ENCODE data around the gene LRRC31.

The LRRC31 gene

DNA sequence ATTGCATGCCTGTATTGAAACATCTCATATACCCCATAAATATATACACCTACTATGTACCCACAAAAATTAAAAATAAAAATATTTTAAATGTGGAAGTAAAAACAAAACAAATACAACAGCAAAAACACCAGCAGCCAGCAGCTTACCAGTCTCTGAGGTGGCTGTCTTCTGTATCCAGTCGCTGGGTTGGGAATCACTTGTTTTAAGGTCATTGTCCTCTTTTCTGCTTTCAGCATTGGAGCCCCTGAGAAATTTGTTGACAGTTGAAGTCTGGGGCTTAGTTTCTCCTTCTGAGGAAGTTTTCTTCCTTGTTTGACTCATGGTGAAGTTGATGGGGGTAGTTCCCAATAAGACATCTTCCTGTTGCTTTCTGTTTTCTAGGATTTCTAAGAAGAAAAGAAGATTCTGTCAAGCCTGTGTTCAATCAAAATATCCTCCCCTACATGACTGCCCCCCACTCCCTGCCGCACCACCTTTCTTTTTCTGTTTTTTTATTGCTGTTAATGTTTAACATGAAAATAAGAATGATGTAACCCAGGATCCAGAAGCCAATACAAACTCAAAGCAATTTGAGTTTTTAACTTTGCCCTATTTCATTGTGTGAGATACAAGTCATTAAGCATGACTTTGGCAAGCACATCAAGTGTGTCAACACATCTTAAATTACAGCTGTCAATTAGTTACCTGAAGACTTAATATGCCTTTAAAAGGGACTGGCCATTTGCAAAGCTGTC lies at the start of gene LRRC31:
Gene LRRC31 (minus strand): TSS at position 452 of the 737 bp plus-strand sequence. CDS start 128 bp downstream, at position 324.
- FAIRE-seq, result peak; percentile 67

DNA sequence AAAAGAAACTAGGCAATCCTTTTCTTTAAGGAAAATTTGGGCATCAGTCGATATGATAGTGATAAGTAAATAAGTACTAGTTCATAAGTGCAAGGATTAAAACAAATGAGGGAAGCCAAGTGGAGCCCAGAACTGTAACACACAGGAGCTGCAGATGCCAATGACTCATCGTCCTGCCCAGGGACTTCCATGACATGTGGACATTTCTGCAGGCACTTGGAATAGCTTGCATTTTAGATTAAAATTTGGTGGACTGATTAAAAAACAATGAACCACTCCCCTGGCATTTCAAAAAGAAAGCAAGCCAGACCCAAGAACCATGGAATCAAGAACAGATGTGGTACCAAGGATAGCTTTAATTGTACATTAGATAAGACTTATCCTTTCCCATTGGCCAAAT lies 44.6 kb upstream of the LRRC31 start:
- DNase-seq (ENCODE audit: insufficient read length, low spot score) (no peak), FAIRE-seq (peak; percentile 39)

More for the DNA sequence above, at the start of gene LRRC31:
- no peak for DNase-seq (ENCODE audit: insufficient read length, low spot score)

DNA sequence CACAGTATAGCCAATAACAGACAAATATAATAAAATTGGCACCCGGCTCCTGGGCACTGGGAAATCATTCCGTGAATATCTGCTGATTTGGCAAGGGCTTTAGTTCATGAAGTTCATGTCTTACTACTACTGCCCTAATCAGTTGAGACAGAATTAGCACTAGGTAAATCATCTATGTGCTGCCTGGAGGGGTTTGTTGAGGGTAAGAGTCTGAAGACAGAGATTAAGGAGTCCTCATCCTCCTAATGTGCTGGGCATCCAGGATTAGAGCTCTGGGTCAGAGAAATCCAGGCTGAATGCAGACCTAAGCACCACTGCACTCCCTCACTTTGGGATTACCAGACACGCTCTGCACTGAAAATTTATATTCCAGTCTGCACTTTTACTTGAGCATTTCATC lies 43.6 kb upstream of the LRRC31 start:
- DNase-seq (ENCODE audit: insufficient read length, low spot score), result no peak
- FAIRE-seq, result no peak

DNA sequence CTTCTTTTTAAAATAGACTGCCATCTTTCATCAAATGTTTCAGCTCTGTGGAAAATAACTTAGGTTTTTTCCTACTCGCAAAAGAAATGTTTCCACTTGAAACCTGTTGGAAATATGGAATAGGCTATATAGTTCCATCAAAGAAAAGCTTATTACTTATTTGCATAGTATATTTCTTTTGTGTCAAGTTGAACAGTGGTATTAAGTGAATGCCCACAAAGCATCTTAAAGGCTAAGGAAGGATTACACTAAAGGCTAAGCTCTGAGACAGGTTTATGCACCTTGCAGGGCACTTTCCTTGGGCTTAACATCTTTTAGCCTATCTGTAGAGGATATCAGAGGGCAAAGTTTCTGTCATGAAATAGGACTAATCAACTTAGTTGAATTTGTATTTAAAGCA lies 41.5 kb upstream of the LRRC31 start, which contains the start of gene SAMD7:
Gene SAMD7 (plus strand): TSS at position 301 of the 400 bp plus-strand sequence. CDS start 7,927 bp downstream, outside the sequence.
- FAIRE-seq (no peak), DNase-seq (ENCODE audit: insufficient read length, low spot score) (no peak)

DNA sequence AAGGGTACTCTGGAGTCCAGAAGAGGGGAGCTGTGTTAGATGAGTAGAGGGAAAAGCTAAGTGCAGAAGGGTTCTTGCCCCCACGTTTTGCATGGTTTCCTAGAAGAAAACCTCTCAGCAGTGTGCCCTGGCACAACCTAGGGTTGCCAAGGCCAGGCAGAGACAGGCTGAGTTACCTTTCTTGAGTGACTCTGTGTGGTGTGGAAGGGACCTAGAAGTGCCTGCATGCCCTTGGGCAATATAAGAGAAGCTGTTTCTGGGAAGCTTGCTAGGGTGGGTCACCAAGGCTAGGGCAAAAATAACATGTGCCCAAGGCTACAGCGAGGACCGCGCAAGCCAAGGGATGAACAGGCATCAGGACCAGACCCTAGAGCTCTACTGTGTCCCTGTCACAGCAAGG lies 38.2 kb upstream of the LRRC31 start:
- FAIRE-seq, result no peak
- no peak for DNase-seq (ENCODE audit: insufficient read length, low spot score)

- DNase-seq (ENCODE audit: insufficient read length, low spot score) (no peak), FAIRE-seq (no peak)
These were observed 37.7 kb upstream of the LRRC31 start for GRCh38 chr3:169907476-169907875.

DNA sequence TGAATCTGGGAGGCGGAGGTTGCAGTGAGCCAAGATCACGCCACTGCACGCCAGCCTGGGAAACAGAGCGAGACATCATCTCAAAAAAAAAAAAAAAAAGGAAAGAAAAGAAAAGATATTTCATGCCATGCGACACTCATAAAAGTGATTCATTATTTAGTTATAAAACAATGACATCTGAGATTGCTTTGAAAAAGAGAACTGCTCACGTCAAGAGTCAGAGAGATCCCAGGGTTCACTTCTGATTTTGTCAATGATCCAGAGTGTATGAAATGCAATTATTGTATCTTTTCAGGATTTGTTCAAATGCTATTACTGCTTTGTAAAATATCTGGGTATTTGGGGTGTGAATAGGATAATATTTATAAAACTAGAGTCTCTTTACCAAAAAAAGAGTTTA lies 35.7 kb upstream of the LRRC31 start:
- no peak for DNase-seq (ENCODE audit: insufficient read length, low spot score)
- FAIRE-seq, result no peak

- FAIRE-seq (no peak), DNase-seq (ENCODE audit: insufficient read length, low spot score) (no peak)
These were observed 31.7 kb upstream of the LRRC31 start for GRCh38 chr3:169901453-169901852.

- DNase-seq (ENCODE audit: insufficient read length, low spot score) (no peak), FAIRE-seq (no peak)
These were observed 27.5 kb upstream of the LRRC31 start for GRCh38 chr3:169897284-169897683.

DNA sequence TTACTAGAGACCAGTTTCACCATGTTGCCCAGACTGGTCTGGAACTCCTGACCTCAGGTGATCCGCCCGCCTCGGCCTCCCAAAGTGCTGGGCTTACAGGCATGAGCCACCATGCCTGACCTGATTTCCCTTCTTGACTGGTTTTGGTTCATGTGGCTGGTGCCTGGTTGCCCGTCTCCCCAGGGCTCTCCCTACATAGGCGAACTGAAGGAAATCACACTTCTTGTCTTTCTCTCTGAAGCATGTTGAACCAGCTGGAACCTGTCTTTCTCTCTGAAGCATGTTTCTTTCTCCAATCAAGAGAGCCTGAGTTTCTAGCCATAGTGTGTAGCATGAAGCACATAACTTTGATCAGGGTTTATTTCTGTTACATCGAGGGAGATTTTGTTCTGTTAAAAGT lies 25.3 kb upstream of the LRRC31 start:
- DNase-seq (ENCODE audit: insufficient read length, low spot score) (no peak), FAIRE-seq (no peak)

DNA sequence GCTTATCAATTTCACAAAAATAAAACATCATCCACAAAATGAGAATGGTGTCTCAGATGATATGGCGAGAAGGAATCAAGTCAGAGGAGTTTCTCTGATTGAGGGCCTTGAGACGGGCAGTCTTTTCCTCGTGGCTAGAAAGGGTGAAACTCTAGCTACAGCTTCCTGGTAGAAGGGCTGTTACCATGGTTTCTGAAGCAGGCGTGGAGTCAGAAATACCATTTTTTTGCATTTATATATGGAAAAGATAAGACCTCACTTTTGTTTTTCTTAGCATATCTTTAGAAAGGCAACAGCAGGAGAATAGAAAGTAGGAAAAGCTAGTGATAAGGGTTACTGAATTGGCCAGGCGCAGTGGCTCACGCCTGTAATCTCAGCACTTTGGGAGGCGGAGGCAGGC lies 24.4 kb upstream of the LRRC31 start:
- FAIRE-seq, result no peak

DNA sequence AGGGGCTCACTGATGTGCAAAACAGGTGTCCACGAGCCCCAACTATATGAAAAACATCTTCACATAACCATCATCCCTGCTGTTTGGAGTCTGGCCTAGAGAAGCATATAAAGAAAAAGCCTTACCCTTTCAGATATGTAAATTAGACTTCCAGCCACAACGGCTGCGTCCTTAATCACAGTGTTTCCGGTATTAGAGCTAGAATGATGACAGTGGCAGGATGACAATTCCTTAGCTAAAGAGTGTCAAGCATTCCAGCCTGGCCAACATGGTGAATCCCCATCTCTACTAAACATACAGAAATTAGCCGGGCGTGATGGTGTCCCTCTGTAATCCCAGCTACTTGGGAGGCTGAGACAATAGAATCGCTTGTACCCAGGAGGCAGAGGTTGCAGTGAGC lies 22.2 kb upstream of the LRRC31 start:
- DNase-seq (ENCODE audit: insufficient read length, low spot score) (no peak), FAIRE-seq (no peak)

More for the DNA sequence above, 24.4 kb upstream of the LRRC31 start:
- no peak for DNase-seq (ENCODE audit: insufficient read length, low spot score)

DNA sequence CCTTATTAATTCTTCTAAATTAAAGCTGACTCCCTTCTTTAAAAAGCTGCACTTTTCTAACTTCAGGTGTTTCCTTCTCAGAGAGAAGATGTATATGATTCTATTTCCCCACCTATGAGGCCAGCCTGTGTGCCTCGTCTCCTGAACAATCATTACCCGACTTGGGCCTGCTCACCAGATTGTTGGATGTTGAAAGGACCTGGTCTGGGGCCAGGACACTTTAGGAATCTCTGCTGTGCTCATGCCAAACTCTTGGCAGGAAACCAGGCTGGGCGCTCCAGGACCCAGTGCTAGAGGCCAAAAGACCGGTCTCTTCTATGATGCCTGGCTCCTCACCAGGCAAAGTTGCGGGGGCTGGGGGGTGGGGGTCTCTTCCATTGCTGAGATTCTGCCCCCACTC lies 16.9 kb upstream of the LRRC31 start:
- no peak for DNase-seq (ENCODE audit: insufficient read length, low spot score)
- no peak for FAIRE-seq

GRCh38 chr3:169880576-169881250 lies 11.0 kb upstream of the LRRC31 start:
- DNase-seq (ENCODE audit: insufficient read length, low spot score) (no peak), FAIRE-seq (no peak)

GRCh38 chr3:169879845-169880575 lies 10.3 kb upstream of the LRRC31 start:
- DNase-seq (ENCODE audit: insufficient read length, low spot score) (no peak), FAIRE-seq (no peak)

GRCh38 chr3:169879013-169879557 lies 9.3 kb upstream of the LRRC31 start:
- FAIRE-seq, result no peak
- no peak for DNase-seq (ENCODE audit: insufficient read length, low spot score)

DNA sequence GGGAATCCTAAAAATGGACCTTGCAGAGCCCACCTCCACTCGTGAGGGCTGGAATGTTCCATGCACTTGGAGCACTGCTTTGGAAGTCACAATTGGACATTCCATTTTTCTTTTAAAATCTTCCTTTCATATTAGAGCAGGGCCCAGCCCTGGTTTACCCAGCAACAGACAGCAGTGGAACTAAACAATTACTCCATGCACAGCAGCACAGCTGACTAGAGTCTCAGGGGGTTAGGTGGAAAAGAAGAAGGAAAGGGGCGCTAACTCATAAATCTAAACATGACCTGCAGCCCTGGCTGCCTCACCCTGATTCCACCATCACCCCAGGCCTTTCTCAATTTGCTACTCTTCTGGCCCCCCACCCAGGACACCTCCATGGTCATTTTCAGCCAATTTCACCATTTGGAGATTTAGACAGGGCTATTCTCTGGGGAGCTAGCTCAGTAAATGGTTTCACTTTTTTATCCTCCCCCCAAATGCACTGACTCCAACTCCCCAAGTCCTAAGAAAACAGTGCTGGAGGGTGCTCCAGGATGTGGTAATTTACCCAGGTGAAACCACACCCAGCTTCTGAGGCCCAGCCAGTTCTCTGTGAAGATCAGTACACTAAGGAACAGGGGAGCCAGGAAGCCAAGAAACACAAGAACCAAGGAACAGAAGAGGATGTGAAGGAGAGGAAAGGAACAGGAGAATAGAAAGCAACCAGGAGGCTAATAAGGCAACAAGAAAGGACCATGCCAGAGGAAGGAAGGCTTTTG lies 1.6 kb upstream of the LRRC31 start:
- DNase-seq (ENCODE audit: insufficient read length, low spot score) (no peak), FAIRE-seq (peak; percentile 60)

GRCh38 chr3:169868369-169868768 lies 1.4 kb downstream of the LRRC31 start:
- FAIRE-seq, result no peak

DNA sequence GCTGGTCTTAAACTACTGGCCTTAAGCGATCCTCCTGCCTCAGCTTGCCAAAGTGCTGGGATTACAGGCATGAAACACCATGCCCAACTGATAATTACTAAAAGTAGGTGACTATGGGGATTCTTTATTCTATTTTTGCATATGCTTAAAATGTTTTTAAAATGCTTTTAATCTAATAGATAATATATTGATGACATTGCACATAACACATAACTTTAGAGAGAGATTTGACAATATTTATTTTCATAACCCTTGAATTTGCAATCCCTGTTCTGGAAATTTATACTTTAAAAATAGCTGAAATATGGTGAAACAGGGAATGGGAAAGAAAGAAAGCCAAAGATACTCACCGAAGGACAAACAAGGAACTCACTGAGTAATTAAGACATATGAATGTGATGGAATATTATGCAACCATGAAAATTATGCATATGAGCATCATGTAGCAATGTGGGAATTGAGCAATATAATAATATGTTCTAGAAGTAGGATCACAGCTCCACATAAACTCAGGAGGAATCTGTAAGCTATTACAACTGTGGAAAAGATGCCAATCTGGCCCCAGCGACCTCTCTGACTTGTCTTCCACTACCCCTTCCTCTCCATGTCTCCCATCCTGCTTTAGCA lies 2.0 kb downstream of the LRRC31 start:
- no peak for DNase-seq (ENCODE audit: insufficient read length, low spot score)

More at GRCh38 chr3:169868369-169868768, 1.4 kb downstream of the LRRC31 start:
- DNase-seq (ENCODE audit: insufficient read length, low spot score), result no peak

DNA sequence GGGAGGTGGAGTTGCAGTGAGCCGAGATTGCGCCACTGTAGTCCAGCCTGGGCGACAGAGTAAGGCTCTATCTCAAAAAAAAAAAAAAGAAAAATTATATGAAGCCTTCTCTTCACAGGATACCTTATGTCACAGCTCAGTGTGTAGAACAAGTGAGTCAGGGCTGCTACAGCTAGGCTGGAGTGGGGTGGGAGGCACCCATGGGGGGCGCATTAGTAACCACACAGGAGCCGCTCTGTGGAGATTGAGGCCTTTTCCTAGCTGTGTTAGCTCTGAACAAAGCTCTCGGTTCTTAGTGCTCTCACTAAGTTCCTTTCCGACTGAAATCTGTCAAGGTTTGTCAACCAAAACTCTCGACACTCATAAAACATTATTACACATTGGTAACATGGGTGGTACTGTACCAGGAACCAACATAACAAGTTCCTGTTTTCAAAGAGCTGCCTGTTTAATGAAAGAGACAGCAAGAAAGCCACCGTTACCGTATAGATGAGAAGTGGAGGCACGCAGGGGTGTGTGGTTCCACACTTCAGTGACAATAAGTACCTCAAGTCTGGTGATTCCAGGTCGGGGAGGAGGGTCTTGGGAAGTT lies 4.5 kb downstream of the LRRC31 start:
- FAIRE-seq, result no peak
- no peak for DNase-seq (ENCODE audit: insufficient read length, low spot score)

More for the DNA sequence above, 2.0 kb downstream of the LRRC31 start:
- FAIRE-seq, result no peak

Measured in GM19239 (cell line).